GM12874 (cell line): Measurements from ENCODE around the gene RTN4RL2.

Source experiments
- TF ChIP-seq, protein P1 (sequence below): IDR thresholded peaks from 2 replicates; pipeline ENCODE4 v1.5.1; 2011; ENCODE audit warnings: low read depth, mild to moderate bottlenecking, control low read depth, low read length, moderate library complexity; ENCODE audit not compliant: insufficient read depth

The RTN4RL2 gene

DNA sequence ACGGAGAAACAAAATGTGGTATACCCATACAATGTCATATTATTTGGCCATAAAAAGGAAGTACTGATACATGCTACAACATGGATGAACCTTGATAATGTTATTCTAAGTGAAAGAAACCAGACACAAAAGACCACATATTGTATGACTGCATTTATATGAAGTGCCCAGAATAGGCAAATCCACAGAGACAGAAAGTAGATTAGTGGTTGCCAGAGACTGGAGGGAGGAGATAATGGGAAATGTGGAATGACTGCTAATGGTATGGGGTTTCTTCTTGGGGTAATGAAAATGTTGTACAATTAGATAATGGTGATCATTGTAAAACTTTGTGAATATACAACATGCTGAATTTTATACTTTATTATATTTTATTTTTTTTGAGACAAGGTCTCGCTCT lies 60.8 kb downstream of the RTN4RL2 start:
- TF ChIP-seq, protein P1, sequence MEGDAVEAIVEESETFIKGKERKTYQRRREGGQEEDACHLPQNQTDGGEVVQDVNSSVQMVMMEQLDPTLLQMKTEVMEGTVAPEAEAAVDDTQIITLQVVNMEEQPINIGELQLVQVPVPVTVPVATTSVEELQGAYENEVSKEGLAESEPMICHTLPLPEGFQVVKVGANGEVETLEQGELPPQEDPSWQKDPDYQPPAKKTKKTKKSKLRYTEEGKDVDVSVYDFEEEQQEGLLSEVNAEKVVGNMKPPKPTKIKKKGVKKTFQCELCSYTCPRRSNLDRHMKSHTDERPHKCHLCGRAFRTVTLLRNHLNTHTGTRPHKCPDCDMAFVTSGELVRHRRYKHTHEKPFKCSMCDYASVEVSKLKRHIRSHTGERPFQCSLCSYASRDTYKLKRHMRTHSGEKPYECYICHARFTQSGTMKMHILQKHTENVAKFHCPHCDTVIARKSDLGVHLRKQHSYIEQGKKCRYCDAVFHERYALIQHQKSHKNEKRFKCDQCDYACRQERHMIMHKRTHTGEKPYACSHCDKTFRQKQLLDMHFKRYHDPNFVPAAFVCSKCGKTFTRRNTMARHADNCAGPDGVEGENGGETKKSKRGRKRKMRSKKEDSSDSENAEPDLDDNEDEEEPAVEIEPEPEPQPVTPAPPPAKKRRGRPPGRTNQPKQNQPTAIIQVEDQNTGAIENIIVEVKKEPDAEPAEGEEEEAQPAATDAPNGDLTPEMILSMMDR, result no peak

DNA sequence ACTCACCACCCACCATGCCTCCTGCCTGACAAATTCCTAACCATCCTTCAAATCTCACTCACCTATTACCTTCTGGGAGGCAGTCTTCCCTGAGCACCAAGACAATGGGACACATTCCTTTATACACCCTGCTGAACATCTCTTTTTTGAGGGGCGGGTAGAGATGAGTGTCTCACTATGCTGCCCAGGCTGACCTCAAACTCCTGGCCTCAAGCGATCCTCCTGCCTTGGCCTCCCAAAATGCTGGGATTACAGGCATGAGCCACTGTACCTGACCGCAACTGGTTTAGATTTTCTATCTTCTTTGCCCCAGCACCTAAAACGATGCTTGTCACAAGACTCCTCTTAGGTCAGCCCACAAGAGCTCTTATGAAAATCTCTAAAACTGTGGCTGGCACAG lies 63.1 kb downstream of the RTN4RL2 start:
- TF ChIP-seq, protein P1, result no peak
